NCI-H526 (cell line): ENCODE data around the gene FOSL1.

Source experiments
- DNase-seq, 2 experiments: peaks; one replicate each; lab custom pipeline; 2025; lab: John Stamatoyannopoulos, UW

Gene FOSL1

DNA sequence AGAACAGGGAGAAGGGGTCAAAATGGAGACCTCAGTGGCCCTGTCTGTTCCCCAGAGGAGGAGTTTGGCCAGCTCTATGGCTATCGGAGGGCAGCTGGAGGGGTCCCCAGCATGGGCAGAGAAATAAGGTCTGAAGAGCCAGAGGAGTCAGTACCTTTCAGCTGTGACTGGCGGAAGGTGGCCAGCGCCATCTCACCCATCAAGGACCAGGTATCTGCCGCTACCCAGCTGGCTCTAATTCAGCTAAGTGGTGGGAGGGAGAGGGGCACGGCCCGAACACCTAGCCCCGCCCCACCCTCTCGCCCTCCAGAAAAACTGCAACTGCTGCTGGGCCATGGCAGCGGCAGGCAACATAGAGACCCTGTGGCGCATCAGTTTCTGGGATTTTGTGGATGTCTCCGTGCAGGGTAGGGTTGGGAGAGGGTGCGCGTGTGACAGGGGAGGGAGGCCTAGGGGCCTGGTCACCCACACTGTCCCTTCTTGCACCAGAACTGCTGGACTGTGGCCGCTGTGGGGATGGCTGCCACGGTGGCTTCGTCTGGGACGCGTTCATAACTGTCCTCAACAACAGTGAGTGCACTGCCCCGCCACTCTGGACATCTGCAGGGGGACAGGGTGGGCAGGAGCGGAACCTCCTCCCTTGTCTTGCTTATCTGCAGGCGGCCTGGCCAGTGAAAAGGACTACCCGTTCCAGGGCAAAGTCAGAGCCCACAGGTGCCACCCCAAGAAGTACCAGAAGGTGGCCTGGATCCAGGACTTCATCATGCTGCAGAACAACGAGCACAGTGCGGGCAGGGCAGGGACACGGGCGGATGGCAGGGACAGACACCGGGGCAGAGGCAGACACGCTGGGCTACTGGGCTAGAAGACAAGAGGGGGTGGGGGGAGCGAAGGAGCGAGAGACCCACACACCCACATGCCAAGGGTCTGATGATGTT is 17.8 kb downstream of the FOSL1 start:
- DNase-seq, result no peak

DNA sequence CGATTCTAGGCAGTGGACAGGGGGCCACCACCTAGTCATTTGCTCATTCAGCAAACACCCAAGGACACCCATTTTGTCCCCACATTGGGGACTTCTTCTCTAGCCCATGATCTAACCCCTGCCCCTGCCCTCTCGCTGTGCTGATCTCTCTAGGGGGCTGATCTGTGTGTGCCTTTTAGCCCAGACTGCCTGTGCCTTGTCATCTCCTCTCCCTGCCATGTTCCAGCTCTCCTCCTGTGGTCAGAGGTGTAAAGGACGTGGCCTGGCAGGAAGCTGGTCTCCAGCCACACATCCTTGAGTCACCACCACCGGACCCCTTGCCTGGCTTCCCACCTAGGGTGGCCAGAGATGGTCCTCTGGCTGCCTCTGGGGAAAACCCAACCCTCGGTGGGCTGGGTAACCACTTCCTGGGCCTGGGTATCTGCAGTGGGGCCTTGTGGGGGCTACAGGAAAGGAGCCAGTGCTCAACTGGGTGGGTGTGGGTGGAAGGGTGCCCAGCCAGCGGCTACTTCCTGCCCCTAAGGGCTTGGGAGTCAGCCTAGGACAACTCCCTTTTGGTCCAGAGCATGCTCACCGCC is 19.3 kb downstream of the FOSL1 start:
- no peak for DNase-seq

DNA sequence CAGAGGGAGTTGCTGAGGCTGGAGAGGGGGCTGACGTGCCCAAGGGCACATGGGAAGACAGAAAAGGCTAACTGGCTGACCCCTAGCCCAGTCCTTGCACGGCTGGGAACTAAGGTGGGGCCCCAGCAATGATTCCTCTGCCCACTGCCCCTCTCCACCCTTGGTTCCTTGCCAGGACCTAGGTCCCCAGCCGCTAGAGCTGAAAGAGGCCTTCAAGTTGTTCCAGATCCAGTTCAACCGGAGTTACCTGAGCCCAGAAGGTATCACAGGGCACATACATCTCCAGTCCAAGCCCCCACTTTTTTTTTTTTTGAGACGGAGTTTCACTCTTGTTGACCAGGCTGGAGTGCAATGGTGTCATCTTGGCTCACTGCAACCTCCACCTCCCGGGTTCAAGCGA is 20.2 kb downstream of the FOSL1 start:
- no peak for DNase-seq

DNA sequence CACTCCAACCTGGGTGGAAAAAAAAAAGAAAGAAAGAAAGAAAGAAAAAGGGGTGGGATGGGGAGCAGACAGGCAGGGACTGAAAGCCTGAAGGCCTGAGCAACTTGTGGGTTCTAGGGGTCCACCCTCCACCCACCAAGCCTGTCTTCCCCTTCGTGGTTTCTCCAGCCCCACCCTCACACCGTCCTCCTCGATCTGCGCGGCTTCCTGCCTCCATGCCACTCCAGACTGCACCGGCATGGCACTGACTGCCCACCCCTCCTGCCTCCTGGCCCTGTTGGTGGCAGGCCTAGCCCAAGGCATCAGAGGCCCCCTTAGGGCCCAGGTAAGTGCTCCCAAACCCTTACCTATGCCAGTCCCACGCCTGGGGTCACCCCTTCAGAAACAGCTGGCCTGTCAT is 20.6 kb downstream of the FOSL1 start, which contains the start of gene CTSW:
TSS of gene CTSW (plus strand) at position 221 of the 400 bp plus-strand sequence. CDS start at position 239, 18 bp downstream.
- no peak for DNase-seq

DNA sequence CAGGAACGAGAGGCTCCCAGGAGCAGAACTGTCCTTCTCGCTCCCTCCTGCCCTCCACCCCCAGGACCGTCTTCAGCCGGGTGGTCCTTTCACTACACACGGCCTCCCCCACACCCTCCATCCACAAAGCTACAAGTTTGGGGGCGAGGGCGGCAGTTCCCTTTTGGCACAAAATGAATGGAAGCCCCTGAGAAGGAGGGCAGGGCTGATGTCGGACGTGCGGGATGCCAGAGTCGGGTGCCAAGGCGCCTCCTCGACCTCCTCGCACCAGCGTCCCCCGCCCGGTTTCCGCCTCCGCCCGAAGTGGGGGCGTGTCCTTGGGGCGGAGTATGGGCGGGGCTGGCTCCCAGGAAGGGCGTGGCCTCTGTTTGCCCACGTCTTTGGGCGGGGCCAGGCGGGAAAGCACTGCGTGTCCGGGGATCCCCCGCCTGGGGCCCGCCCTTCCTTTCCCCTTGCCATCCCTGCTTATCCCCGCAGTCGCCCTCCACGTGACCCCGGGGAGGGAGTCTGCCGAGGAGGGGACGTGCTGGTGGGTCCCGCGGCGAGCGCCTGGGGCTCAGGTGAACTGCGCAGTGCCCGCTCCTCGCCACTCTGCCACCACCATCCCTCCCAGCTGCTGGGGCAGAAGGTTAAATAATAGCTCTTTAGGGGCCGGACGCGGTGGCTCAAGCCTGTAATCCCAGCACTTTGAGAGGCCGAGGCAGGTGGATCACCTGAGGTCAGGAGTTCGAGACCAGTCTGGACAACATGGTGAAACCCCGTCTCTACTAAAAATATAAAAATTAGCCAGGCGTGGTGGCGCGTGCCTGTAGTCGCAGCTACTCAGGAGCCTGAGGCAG is 26.7 kb downstream of the FOSL1 start:
- DNase-seq, result peak; percentile 85 to 97

DNA sequence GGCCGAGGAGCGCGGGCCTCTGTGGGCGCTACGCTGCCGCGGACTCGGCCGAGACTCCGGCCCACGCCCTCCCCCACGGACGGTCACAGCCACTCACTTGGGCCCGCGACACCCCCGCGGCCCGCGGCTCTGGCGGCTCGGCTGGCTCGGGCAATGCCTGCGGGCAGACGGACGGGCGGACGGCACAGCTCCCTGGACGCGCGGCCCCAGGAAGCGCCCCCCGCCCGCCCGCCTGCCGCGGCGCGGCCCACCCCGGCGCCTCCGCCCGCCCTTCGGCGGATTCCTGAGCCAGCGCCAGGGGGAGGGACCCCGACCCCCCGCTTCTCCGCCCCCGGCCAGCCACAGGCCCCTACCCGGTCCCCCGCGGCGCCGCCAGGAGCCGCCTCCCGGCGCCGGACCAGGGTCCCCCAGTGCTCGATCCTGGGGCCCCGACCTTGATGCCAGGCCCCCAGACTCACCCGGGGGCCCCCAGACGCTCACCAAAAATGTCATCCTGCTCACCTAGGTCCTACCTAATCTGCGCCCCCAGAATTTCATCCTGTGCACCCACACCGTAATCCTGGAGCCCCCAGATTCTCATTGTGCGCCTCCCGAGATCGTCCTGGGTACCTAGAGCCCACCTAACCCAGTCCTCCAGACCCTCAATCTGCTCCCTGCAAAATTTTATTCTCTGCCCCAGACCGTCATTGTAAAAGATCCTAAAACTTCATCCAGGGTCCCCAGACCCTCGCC is 27.4 kb downstream of the FOSL1 start, which contains the start of gene EFEMP2:
TSS of gene EFEMP2 (minus strand) at position 215 of the 732 bp plus-strand sequence. CDS start 446 bp downstream, outside the sequence.
- DNase-seq, result no peak

DNA sequence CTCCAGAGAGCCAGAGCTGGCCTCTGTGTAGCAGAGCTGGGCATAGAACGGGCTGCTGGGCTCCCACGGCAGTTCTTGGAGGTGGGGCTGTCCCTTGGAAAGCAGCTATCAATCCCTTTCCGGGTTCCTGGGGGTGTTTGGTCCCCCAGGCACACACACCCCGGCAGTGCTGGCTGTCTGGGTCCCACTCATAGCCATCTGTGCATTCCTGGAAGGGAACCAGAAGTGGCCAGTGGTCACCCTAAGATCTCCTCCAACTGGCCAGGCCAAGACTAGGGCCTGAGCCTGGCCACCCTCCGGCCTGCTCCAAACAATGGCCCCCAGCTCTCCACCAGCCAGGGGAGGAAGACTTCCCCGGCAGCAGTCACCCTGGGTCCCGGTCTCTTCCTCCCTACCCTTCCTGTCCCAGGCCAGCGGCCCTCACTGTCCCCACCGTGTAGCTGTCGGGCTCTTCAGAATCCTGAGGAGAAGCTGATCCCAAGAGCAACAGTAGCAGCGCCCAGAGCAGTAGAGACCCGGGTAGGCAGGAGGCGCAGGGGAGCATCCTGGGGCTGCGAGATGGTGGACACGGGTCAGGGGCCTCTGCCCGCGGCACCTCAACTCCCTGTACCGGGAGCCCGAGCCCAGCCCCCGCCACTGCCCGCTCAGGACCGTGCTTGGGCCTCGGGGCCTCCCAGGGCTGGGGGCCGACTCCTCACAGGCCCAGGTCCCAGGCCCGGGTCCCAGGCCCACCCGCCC is 28.2 kb downstream of the FOSL1 start:
- no peak for DNase-seq

DNA sequence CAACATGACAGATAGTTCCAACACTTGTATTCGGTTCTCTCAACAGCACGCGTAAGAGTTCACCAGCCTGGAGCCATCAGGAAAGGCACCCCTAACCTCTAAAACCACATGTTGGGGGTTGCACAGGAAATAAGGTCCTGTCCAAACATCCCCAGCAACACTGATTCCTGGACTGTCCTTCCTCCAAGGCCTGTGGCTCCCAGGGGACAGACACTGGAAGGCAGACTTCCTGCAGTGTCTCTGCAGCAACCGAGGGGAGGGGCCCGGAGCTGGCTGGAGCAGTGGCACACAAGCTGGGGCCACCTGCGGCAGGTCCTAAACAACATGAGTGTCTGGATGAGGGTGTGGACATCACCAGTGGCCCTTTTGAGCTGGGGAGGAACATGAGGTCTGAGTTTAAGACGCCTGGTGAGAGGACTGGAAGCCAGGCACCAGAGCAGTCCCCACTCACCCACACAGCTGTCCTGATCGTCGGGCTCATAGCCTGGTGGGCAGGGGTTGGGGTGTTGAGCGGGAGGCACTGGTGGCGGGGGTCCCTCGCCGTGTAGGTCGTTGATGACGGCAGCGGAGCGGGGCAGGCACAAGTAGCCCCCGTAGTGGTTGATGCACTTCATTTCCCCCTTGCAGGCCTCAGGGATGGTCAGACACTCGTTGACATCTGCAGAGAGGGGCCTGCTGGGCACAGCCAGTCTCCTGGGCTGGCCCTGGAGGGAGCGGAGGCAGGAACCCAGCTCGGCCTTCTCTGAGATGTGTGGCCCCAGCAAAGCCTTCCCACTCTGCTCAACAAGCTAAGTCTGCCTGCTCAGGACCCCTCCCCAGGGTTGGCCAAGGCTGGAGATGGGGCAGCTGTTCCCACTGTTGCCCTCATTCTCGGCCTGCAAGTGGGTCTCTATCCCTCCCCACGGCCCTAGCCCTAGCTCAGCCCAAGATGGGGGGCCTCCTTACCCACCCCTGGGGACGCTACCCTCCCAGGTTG is 29.2 kb downstream of the FOSL1 start:
- peak in 1 of 2 experiments; percentile 37 for DNase-seq

DNA sequence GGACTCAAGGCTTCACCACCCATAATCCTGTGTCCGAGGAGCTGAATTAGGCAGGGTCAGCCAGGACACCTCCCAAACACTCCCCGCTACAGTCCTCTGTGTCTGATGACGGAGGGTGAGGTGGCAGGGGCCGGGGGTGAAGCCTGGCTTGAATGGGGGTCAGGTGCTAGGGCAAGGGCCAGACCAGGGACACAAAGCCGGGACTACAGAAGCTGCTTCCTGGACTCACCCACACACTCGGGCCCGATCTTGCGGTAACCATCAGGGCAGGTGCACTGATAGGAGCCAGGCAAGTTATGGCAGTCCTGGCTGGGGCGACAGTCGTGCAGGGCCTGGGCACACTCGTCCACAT is 29.9 kb downstream of the FOSL1 start:
- DNase-seq, result no peak

DNA sequence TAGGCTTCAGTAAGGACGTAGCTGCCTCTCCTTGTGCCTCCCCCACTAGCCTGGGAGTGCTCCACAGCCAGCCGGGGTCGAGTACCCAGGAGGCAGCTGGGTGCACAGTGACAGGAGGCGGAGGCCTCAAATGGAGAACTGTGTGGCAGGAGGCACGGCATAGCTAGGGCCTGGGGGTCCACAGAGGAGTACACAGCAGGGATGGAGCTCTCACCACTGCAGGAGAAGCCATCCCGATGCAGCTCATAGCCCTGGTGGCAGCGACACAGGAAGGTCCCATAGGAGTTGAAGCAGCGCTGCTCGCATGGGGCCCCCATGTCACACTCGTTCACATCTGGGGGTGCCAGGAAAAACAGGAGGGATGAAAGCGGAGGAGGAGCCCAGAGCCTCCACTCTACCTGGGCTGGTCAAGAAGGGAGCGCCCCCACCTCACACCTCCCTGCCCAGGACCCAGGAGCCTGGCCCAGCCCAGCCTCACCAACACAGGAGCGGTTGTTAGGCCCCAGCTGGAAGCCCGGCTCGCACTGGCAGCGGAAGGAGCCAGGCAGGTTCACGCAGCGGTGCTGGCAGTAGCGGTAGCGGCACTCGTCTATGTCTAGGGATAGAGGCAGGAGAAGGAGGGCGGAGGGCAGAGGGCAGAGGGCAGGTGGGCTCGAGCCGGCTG is 30.4 kb downstream of the FOSL1 start:
- DNase-seq, result peak in 1 of 2 experiments; percentile 46

DNA sequence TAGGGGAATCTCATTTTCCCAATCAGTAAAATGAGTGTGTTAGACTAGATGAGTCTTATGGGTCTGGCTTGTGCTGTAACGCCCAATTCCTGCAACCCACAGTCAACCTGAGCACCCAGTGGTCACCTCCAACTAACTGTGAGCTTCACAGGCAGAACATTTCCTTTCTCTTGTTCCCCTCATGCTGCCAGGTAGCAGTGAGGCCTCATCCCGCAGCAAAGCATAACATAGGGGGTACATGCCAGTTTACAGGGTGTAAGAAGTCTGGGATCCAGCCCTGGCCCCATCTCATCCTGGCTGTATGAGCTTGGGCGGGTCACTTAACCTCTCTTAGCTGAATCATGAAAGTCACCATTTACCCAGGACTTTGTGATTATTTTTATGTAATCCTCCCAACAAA is 31.3 kb downstream of the FOSL1 start:
- no peak for DNase-seq

DNA sequence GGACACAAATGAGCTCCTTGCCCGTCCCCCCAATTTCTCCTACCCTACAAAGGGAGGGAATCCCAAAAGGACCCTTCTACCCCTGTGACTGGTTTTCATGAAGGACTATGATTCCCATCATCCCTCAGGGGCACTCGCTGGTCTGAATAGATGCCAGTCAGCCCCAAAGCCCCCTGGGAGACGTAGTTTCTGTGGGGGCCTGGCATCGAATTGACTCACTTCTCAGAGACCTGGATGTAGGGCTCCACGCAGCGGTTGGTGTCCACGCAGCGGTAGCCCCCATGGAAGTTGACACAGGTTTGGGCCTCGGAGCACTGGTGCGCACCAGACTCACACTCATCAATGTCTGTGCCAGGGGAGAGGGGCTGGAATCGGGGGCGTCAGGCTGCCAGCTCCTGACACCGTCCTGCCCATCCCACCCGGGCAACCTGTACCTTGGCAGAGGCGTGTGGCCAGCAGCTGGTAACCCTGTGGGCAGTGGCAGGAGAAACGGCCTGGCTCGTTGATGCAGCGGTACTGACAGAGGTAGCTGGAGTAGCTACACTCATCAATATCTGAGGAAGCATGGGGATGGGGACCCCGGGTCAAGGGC is 32.0 kb downstream of the FOSL1 start:
- DNase-seq, result peak; percentile 26 to 53

DNA sequence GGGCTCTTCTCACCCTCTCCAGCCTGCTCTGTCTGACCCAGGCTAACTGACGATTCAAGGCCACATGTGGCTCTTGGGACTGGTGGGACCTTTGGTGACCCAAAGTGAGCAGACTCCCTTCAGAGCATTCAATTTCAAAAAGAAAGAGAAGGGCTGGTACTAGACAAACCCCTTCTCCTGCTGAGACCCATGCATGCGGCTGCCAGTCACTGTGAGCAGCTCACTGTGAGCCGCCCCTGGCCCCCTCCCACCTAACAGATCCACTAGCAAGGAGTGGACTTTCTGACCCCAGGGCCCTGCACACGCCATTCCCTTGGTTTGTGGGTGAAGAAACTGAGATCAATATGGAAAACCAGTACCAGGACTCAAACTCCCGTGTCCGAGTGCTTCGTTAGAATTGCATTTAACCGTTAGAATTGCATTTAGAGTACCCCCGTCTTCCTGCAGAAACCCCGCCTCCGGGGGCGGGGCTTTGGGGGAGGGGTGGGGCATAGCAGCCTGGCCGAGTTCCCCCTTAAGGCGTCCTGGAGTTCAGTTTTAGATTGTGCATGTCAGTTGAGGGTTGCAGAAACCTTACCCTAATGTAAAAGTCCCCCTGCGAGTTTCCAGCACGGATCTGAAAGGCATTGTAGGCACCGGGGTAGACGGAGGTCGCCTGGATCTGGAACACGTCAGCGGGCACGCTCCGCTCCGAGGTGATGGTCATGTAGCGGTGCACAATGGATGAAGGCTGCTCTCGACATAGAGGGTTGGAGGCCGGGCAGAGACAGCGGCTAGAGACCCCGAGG is 32.7 kb downstream of the FOSL1 start:
- DNase-seq, result no peak

DNA sequence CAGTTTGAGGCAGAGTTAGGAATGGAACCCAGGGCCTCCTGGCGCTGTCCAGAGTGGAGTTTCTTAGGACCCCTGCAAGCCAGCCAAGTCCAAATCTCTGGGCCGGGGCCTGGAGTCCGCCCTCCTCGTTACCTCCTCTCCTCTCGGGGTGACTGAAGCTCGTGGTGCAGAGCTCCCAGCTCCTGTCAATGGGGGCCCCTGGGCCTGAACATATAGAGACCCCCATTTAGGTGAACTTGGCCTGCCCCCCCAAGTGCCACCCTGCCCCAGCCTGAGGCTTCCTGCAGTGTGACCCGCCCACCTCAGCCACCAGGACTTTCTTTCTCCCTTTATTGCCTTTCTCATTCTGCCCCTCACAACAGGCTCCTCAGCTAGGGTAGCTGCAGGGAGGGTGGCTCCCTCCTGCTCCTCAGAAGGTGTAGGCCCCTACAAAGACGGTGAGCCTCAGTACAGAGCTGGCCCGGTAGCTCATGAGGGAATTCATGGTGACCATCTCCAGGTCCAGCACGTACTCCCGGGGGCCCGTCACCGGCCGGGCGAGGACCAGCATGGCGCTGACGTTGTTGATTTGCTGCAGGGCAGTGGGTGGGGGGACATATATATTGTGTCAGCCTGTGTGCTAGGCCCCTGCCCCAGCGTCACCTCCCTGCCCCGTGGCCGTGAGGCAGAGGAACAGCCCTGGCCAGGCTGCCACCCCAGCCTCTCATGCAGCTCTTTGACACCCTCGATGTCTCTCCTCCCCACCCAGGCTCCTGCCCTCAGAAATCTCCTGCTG is 33.5 kb downstream of the FOSL1 start:
- no peak for DNase-seq

DNA sequence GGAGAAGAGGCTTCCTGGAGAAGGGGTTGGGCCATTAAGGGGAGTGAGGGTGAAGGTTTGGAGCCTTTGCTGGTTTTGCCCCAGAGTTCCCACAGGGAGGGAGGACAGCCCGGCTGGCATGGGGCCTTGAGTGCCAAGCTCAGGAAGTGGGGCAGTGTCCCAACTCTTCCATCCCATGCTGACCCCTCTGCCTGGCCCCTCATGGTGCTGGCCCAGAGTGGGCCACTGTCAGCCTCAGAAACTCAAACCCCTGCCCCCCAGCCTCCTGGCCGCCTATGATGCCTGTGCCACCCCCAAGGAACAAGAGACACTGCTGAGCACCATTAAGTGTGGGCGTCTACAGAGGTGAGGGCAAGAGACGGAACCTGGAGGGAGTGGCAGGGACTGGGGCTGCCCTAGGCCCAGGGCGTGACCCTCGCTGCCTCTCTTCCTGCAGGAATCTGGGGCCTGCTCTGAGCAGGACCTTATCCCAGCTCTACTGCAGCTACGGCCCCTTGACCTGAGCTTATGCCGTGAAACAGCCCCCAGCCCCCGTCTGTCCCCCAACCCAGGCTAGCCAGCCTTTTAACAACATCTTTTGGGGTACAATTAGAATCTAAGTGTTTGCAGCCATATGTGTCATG is 34.5 kb downstream of the FOSL1 start:
- no peak for DNase-seq

DNA sequence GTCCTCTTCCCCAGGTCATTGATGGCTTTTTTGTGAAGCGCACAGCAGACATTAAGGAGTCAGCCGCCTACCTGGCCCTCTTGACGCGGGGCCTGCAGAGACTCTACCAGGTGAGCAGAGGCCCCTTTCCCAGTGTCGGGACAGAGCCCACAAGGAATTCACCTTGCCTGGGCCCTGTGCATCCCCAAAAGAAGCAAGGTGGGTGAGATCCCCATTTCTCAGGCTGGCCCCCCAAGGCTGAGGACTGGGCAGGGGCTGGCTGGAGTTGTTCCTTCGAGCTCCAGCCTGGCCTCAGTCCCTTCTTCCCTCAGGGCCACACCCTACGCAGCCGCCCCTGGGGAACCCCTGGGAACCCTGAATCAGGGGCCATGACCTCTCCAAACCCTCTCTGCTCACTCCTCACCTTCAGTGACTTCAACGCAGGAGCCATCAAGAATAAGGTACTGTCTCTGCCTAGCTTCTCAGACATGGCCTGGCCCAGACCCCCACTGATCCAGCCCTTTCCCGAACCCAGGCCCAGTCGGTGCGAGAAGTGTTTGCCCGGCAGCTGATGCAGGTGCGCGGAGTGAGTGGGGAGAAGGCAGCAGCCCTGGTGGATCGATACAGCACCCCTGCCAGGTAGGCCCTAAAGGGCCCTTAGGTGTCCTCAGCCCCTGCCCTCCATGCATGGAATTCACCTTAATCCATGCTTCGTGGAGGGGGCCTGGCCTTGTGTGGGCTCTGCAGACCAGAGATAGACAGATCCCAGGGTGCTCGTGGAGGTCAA is 35.3 kb downstream of the FOSL1 start:
- DNase-seq, result no peak
